Endothelial cell of umbilical vein (primary cell): ENCODE data around the gene OR9A2.

ENCODE experiments used
- CTCF ChIP-seq, 2 donors: IDR thresholded peaks; 1 replicate in 1 of 2; 2 replicates in 1 of 2; pipeline ENCODE4 v1.5.1; 2011; ENCODE audit warnings: low read length in 2 of 2, mild to moderate bottlenecking in 2 of 2, moderate library complexity in 2 of 2, control low read depth in 1 of 2, inconsistent platforms in 1 of 2, low read depth in 1 of 2; ENCODE audit not compliant: insufficient read depth in 1 of 2; ENCODE audit errors: extremely low read depth in 1 of 2
- EZH2 ChIP-seq: IDR thresholded peaks from 2 replicates; pipeline ENCODE4 v1.6.1; 2012; ENCODE audit warnings: borderline replicate concordance, low read depth, mild to moderate bottlenecking, moderate library complexity, low read length, inconsistent platforms; ENCODE audit not compliant: severe bottlenecking
- FOS ChIP-seq: IDR thresholded peaks from 2 replicates; pipeline ENCODE4 v1.6.1; 2011; ENCODE audit warnings: mild to moderate bottlenecking, low read length, moderate library complexity, borderline replicate concordance; ENCODE audit not compliant: insufficient read depth
- GATA2 ChIP-seq: IDR thresholded peaks from 2 replicates; pipeline ENCODE4 v1.7.0; 2011; ENCODE audit warnings: low read depth, mild to moderate bottlenecking, moderate library complexity, mixed read lengths, low read length; ENCODE audit not compliant: insufficient read length, insufficient read depth
- JUN ChIP-seq: IDR thresholded peaks from 2 replicates; pipeline ENCODE4 v1.6.1; 2011; ENCODE audit warnings: borderline replicate concordance, low read depth; ENCODE audit not compliant: insufficient read length, insufficient read depth
- MYC ChIP-seq: IDR thresholded peaks from one replicate; pipeline ENCODE4 v1.6.1; 2011; ENCODE audit warnings: mild to moderate bottlenecking, low read depth, low read length
- POLR2A ChIP-seq: IDR thresholded peaks from 2 replicates; pipeline ENCODE4 v1.6.1; 2012; ENCODE audit warnings: low read depth, mild to moderate bottlenecking, control low read depth, low read length
- POLR2AphosphoS5 ChIP-seq: IDR thresholded peaks from 2 replicates; pipeline ENCODE4 v1.6.1; 2012; ENCODE audit warnings: low read depth, mild to moderate bottlenecking, control low read depth, low read length, moderate library complexity; ENCODE audit not compliant: insufficient read depth
- TF ChIP-seq, protein P1 (sequence below): IDR thresholded peaks from 2 replicates; pipeline ENCODE4 v1.6.1; 2011; ENCODE audit not compliant: insufficient read depth, insufficient read length

DNA sequence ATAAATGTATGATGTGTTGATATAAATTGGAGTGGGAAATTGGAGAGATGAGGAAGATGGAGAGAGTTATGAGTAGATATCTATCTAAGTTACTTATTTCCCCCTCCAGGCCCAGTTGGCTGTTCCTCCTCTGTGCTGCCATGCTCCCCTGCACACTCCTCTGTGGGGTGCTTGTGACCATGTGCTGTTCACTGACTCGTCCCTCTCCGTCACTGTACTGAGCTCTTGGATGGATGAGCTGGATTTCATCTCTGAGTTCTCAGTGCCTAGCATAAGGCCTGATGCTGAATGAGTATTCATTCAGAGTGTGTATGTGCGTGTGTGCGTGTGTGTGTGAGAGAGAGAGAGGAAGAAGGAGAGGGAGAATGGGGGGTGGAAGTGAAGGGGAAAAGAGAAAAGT lies 14.5 kb downstream of the OR9A2 start:
- TF ChIP-seq, protein P1, sequence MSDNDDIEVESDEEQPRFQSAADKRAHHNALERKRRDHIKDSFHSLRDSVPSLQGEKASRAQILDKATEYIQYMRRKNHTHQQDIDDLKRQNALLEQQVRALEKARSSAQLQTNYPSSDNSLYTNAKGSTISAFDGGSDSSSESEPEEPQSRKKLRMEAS = no peak
- no peak for TF ChIP-seq POLR2AphosphoS5
- TF ChIP-seq CTCF (IDR thresholded peaks at IDR 0.05; ENCODE audit: extremely low read depth in 1 of 2, insufficient read depth in 1 of 2, low read depth in 1 of 2, low read length in 2 of 2) = no peak
- no peak for TF ChIP-seq POLR2A
- TF ChIP-seq FOS = no peak
- TF ChIP-seq EZH2 = no peak
- no peak for TF ChIP-seq GATA2
- TF ChIP-seq JUN = no peak
- TF ChIP-seq MYC = no peak
